ENCODE measurements around the gene SOCS1. TPM values are rescaled to one million over a fixed set of nuclear protein-coding genes. Genes with fewer than 3 reads are reported as not detected.

SOCS1 gene
- total RNA-seq, 4 donors from 2014 or later = 5.3 to 10.5 (median 6.9) TPM

DNA sequence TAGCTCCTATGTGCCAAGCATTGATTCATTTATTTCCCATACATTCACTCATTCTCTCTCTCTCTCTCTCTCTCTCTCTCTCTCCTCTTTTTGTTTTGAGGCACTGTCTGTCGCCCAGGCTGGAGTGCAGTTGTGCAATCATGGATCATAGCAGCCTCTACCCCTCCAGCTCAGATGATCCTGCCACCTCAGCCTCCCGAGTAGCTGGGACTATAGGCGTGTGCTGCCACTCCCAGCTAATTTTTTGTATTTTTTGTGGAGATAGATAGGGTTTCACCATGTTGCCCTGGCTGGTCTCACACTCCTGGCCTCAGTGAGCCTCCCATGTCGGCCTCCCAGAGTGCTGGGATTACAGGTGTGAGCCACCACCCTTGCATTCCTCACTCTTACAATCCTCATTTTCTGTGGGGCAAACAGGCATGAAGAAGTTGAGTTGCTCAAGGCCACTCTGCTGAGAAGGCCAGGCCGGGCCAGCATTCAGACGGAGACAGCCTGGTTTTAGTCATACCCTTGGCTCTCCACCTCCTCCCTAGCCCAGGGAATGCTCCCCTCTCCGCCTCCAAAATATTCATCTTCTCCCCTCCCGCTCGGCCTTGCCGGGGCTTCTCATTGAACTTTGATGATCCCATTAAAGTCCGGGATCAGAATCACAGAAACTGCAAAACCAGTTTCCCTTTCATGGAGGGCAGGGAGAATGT, 21.0 kb upstream of the SOCS1 start:
- H3K4me3 ChIP-seq = no peak overlapping the region
- TF ChIP-seq CTCF (IDR thresholded peaks at IDR 0.05) (no peak), POLR2A (IDR thresholded peaks at IDR 0.05) (no peak), EP300 (IDR thresholded peaks at IDR 0.05) (no peak), POLR2AphosphoS5 (IDR thresholded peaks at IDR 0.05) (no peak)
- no peaks in the 10 kb centered on the region for H3K27me3 ChIP-seq
- peaks cover 0 to 3% (median 0%) of the 10 kb centered on the region in 3 donors for H3K9me3 ChIP-seq
- no peaks in the 10 kb centered on the region for H3K36me3 ChIP-seq
- no peak for ATAC-seq
- H3K27ac ChIP-seq = no peak overlapping the region
- H3K4me1 ChIP-seq = no peaks in the 10 kb centered on the region
- 87 to 100% methylated on average over 2 to 9 of the region's 11 CpGs for WGBS, 2 donors (ENCODE audit: low coverage in 1 of 2)

- ATAC-seq = no peak
- TF ChIP-seq CTCF (IDR thresholded peaks at IDR 0.05) = no peak
- TF ChIP-seq POLR2A (IDR thresholded peaks at IDR 0.05) = no peak
- no peak for TF ChIP-seq EP300 (IDR thresholded peaks at IDR 0.05)
- TF ChIP-seq POLR2AphosphoS5 (IDR thresholded peaks at IDR 0.05) = no peak
- Histone ChIP-seq H3K27ac (no peak within 1 kb of the TSS), H3K4me3 (no peak within 1 kb of the TSS), H3K27me3 (no peaks in the 10 kb centered on the region), H3K4me1 (no peaks in the 10 kb centered on the region), H3K36me3 (no peaks in the 10 kb centered on the region), H3K9me3 (peaks cover 0 to 3% (median 0%) of the 10 kb centered on the region in 3 donors)
- 83 to 97% methylated on average over 3 of the region's 26 CpGs for WGBS, 2 donors (ENCODE audit: low coverage in 1 of 2)
These were observed 20.3 kb upstream of the SOCS1 start, which contains the start of gene PRM2 for GRCh38 chr16:11276143-11276895. TSS of gene PRM2 (minus strand) at chr16:11276480. CDS start at chr16:11276370, 110 bp downstream.

DNA sequence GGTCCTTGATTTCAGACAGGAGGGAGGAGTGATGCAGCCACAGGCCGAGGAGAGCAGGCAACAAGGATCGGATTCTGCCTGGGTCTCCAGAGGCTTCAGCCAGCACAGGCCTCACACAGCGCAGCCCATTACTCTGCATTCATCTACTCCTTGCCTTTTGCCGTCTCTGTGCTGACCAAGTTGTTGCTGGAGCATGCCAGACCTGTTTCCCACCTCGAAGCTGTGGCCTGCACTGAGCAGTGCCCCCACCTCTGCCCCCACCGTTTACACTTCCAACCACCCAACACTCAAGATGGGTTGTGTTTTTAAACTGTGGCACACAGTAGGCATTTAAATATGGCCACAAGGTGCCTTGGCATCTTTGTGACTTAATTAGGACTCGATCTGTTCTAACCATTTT, 19.0 kb upstream of the SOCS1 start:
- ATAC-seq = no peak
- WGBS, 2 donors (ENCODE audit: low coverage in 1 of 2) = 60 to 100% methylated on average over 1 of the region's 7 CpGs
- H3K9me3 ChIP-seq = peaks cover 0 to 3% (median 0%) of the 10 kb centered on the region in 3 donors
- no peaks in the 10 kb centered on the region for H3K27me3 ChIP-seq
- no peak overlapping the region for H3K27ac ChIP-seq
- no peak overlapping the region for H3K4me3 ChIP-seq
- H3K36me3 ChIP-seq = no peaks in the 10 kb centered on the region
- no peaks in the 10 kb centered on the region for H3K4me1 ChIP-seq
- no peak for TF ChIP-seq CTCF (IDR thresholded peaks at IDR 0.05)
- no peak for TF ChIP-seq EP300 (IDR thresholded peaks at IDR 0.05)
- no peak for TF ChIP-seq POLR2A (IDR thresholded peaks at IDR 0.05)
- TF ChIP-seq POLR2AphosphoS5 (IDR thresholded peaks at IDR 0.05) = no peak

- Histone ChIP-seq H3K27me3 (no peaks in the 10 kb centered on the region), H3K27ac (no peak overlapping the region), H3K4me3 (no peak overlapping the region), H3K9me3 (peaks cover 0 to 3% (median 0%) of the 10 kb centered on the region in 3 donors), H3K4me1 (no peaks in the 10 kb centered on the region), H3K36me3 (no peaks in the 10 kb centered on the region)
- ATAC-seq = no peak
- WGBS, 2 donors (ENCODE audit: low coverage in 1 of 2) = 76 to 78% methylated on average over 2 to 3 of the region's 3 CpGs
- TF ChIP-seq POLR2AphosphoS5 (IDR thresholded peaks at IDR 0.05) (no peak), EP300 (IDR thresholded peaks at IDR 0.05) (no peak), CTCF (IDR thresholded peaks at IDR 0.05) (no peak), POLR2A (IDR thresholded peaks at IDR 0.05) (no peak)
These were observed 17.8 kb upstream of the SOCS1 start for GRCh38 chr16:11273721-11274324.

Measured in gastroesophageal sphincter (tissue), 4 donors.